HG02981 (cell line): ENCODE measurements around the gene SEPHS1.

Experiments
- ATAC-seq: cut with Tn5 transposase; IDR thresholded peaks from one replicate; pipeline ENCODE4 v1.9.1; 2021; ENCODE audit warnings: mild to moderate bottlenecking, moderate library complexity; ENCODE audit not compliant: unreplicated experiment

The SEPHS1 gene

DNA sequence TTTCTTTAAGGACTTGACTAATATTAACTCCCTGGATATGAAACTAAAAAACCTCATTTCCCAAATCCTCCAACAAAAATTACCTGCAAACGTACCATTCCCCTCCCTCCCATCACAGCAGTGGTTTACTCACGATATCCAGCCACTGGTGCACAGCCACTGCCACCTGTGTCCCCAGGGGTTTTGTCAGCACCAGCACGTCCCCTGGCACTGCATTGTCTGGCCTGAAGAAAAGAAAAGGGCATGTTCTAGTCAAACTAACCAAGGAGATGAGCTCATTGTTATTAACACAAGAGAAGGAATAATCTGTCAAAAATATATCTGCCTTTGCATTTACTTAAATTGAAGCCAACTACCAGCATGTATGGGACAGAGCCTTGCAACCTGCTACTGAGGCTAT, 18.5 kb downstream of the SEPHS1 start:
- ATAC-seq, result no peak

DNA sequence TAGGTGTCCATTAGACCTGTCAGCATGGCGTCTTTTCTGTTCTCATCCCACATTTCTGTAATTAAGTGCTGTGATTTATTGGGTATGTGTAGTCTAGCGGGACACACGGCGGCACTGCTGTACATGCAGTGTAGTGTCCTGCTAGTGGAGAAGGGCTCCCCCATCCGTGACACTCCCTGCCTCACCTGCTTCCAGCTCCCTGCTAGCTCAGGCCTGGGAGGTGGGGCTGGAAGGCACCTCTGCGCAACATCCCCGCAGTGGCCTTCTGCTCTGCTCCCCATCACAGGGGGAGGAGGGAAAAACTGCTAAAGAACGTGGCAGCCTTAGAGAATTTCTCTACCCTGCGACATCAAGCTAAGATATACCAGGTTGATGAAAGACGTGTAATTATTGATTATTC, 19.5 kb downstream of the SEPHS1 start:
- ATAC-seq, result no peak

DNA sequence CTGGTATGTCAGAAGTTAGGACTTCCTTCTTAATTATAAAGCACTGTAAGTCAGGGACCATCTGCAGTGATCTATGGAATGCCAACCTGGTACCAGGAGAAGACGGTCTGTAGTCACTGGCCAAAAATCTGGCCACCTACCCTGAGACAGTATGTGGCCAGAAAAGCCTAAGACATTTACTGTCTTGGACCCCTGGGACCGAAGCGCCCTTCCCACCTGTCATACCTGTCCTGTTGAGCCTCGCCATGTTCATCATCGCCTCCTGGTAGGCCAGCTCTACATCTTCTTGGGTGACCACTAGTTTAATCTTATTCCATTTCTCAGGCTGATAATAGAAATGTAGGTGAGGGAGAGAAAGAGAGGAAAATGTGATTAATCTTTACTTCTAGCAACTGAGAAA, 20.0 kb downstream of the SEPHS1 start:
- no peak for ATAC-seq

DNA sequence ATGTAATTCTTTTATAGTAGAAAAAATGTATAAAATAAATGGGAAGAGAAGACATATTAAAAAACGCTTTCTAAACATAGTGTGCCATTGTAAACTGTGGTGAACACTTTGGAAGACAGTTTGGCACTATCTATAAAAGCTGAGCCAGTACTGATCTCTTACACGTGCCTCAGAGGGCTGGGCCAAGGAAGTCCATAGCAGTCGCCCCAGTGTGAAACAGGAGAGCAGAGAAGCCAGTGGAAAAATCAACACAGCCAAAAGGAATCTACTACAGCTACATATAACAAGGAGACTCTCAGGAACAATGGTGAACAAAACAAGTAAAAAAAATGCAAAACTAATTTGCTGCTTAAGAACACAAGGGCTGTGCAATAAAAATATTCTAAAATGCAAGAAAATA, 20.6 kb downstream of the SEPHS1 start:
- no peak for ATAC-seq

DNA sequence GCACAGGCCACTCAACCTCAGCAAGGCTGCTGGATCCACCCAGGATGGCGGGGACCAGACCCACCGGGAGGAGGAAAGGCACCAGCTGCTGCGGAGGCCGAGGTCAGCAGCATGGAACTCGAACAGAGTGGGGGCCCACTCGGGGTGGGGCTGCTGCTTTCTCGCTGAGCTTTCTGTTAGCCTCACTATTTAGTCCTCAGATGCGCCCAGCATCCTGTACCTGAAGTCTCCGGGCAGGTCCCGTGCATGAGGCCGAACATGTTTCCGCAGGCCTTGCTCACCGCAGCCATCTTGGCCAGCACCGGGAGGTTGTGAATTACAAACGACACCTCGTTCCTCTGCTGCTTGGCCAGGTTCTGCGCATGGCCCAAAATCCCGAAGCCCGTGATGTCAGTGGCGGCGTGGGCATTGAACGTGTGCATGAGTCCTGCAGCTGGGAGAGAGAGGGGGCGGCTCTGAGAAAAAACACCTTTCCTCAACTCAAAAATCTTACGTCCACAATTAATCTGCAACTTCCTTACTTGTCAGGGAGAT, 25.4 kb downstream of the SEPHS1 start:
- no peak for ATAC-seq

DNA sequence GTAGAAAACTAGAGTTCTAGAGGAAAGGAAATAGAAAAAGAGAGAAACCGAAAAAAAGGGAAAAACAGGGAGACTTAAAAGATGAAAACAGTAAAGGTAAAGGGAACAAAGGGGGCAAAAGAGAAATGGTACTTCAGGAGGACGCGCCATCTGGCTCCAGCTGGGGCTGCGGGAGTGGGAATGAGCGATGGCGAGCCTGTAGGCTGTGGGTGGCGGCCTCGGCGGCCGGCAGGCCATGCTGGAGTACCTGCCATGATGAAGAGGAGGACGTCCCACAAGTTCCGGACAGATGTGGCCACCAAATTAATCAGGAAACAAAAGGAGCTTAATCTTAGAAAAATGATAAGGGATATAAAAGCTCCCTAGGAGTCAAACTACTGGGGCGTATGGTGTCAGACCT, 26.5 kb downstream of the SEPHS1 start:
- ATAC-seq, result no peak

DNA sequence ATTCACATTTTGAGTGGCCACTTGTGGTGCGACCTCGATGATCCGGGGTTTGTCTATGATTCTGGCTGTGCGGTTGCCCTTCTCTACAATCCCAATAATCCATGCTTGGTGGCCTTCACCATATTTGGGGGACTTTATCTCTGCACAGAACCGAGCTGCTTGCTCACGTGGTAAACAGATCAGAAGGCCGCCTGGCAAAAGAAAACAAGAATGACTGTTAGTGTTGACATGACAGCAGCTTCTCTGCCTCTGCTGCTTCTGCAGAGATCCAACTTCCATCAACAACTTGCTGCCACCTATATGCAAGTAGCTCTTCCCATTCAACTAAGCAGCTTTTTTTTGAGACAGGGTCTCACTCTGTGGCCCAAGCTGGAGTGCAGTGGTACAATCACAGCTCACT, 28.9 kb downstream of the SEPHS1 start:
- no peak for ATAC-seq

DNA sequence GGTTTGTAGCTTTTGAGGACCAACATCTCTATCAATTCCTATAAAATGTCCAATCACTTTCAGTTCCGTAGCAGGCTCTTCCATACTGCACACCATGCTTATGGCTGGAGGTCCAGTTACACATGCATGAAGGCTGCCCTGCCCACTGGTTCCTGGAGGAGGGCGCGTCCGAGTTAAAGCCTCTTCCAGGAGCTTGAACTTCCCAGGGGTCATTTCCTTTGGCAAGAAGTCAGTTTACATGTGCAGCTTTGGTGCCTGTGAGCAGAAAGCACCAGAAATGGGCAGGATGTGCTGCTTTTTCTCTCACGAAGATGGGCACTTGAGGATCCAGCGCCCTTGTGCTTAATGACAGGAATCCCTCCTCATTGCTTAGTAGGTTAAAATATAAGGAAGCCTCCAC, 30.6 kb downstream of the SEPHS1 start:
- ATAC-seq, result no peak

DNA sequence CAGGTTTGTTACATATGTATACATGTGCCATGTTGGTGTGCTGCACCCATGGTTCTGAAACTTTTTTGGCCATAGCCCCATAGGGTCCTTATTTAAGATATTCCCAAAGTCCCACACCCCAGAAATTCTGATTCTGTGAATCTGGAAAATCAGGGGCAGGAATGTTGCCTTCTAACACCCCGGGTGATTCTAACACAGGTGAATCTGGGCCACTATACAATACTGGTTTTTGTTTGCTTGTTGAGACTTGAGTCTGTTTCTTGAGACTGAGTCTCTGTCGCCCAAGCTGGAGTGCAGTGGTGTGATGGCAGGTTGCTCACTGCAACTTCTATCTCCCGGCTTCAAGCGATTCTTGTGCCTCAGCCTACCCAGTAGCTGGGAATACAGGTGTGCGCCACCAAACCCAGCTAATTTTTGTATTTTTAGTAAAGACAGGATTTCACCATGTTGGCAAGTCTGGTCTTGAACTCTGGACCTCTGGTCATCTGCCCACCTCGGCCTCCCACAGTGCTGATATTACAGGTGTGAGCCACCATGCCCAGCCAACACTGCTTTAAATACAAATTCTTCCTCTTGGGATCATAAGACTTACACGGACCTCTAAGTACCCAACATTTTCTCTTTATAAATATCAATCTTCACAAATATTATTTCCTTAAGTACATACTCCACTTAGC, 31.3 kb downstream of the SEPHS1 start:
- ATAC-seq, result no peak

DNA sequence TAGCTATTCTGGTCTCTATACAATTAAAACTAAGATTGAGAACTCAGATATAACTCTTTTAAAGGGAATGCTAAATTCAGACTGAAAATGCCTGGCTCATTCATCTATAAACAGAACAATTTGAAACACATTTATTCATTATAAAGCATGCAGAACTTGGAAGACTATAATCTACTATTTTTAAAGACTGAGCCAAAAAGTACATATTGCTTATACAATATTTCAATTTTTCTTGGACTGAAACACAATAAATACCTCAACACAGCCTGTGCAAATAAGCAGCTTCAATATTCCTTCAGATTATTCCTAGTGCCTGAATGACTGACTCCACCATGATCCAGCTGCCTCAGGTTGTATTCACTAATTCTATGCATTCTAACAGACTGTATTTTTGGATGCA, 32.7 kb downstream of the SEPHS1 start:
- no peak for ATAC-seq

DNA sequence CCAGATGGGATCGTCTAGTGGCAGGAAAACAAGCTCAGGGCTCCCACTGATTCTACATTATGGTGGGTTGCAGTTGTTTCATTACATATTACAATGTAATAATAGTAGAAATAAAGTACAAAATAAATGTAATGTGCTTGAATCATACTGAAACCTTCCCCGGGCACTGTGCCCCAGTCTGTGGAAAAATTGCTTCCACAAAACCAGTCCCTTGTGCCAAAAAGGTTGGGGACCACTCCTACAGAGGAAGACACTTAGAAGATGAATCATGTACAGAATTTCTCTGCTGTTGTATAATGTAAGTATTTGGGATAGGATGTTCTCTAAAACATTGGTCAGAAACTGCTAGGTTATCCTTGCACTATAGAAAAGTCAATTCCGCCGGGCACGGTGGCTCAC, 36.9 kb downstream of the SEPHS1 start:
- no peak for ATAC-seq

DNA sequence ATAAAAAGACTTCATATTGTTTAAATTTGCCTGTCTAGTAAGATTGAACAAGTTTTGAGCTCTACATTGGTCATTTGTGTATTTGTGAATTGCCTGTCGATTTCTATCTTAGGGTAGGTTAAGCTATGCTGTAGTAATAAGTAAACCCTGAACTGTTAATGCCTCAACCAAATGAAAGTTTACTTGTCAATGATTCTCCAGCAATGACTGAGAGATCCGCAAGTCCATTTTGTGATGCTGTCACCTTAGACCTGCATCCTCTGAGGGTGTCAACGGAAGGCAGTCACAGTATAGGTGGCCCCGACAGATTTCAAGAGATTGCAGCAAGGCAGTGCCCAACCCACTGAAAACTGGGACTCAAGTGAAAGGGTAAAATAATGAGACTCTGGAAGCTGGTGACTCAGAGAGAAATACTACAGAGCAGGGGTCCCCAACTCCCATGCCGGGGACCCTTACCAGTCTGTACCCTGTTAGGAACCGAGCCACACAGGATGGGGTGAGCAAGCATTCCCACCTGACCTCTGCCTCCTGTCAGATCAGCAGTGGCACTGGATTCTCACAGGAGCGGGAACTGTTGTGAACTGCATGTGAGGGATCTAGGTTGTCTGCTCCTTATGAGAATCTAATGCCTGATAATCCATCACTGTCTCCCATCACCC, 37.4 kb downstream of the SEPHS1 start:
- ATAC-seq, result no peak

DNA sequence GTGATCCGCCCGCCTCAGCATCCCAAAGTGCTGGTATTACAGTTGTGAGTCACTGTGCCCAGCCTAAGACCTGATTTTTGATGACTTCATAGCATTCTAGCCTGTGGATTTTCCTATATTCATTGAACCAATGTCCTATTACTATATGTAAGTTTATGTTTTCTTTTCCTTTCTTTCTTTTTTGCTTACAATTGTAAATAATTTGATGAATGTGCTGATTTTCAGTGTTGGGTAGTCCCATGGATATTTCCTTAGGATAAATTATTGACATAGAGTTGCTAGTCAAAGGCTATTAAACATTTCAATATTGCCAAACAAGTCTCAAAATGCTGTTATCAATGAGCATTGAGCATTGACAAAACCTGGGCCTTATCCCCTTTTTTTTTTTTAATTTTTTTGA, 38.3 kb downstream of the SEPHS1 start:
- ATAC-seq, result no peak

DNA sequence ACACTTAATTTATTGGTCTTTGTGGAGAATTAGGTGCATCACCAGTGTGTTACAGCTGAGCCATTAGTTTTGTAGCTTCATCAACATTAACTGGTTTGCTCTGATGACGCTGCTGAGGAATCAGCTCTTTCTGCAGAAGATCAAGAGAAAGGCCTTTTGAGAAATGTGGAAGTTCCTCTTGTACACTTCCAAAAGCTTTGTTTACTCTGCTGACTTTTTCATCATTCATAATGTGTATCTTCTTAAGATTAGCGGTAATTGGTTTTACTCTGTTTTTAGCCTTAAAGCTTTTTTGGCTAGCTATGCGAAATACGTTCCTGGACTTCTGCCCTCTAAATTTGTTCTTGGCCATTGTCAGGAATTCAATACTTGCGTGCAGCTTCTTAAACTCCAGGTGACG, 40.0 kb downstream of the SEPHS1 start:
- no peak for ATAC-seq

DNA sequence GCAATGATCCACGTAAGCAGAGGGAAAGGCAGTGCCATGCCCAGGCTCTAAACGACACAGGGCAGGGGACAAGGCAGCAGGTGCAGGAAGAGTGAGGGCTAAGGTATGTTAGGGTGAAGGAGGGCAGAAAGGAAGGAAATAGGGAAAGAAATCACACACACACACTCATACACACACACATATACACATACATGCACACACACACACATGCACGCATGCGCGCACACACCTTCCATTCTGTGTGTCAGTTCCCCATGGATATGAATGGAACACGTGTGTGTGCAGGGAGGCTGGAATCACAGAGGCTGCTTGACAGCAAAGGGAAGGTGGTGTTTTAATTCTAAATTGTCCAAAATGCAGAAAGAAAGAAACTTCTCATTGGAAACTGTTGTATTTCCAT, 42.0 kb downstream of the SEPHS1 start:
- ATAC-seq, result no peak

DNA sequence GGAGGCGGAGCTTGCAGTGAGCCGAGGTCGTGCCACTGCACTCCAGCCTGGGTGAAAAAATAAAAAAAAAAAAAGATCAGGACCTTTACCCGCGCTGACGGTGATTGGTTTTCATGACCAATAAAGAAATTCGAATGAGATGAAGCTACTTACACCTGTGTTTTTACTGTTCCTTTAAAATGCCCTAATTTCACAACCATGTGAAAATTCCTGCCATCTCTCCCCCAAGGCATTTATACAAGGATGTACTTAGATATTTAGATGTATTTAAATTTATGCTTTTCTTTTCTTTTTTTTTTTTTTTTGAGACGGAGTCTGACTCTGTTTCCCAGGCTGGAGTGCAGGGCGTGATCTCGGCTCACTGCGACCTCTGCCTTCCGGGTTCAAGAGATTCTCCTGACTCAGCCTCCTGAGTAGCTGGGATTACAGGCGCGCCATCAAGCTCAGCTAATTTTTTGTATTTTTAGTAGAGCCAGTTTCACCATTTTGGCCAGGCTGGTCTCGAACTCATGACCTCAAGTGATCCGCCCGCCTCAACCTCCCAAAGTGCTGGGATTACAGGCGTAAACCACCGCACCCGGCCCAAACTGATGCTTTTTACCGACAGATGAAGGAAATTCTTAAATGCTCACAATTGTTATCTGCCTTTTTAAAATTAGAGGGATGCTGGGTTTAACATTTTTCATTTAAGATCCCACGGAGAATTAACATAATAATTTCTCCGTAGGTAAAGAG, 45.1 kb downstream of the SEPHS1 start:
- no peak for ATAC-seq

DNA sequence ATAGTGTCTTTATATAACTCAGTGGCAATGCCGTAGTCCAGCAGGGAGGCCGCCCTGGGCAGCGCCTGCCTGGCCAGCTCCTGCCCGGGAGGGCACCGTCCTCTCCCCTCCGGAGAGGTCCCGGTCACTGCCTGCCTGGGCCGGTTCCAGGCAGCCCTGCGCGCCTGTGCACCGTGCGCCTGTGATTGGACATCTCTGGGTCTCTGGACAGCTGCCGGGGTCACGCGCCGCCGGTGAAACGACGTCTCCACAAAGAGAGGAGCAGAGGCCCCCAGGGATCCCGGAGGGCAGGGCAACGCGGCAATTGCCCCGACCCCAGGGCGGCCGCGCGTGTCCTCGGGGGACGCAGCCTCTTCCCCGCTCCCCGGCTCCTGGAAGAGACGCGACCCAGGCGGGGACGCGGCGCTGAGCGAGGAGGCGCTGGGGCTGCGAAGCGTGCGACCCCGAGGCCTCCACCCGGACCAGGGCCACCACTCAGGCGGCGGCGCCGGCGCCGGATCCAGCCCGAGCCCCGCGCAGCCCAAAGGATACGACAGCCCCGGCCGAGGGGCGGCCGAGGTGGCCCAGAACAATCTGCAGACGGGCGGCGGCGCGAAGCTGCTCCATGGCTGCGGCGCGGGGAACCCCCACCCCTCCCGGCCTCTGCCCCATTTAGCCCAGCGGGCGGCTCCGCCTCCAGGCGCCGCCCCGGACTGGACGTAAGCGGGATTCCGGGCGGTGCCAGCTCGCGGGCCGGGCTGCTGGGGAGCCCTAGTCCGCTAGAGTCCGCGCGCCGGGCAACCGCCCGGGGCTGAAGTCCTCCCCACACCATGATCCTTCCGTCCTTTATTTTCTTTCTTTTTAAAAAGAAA, 48.4 kb downstream of the SEPHS1 start, which contains the start of gene PHYH:
PHYH (minus strand) TSS at position 628 of the 851 bp plus-strand sequence; CDS start at position 606, 22 bp downstream.
- ATAC-seq, result peak; percentile 59

DNA sequence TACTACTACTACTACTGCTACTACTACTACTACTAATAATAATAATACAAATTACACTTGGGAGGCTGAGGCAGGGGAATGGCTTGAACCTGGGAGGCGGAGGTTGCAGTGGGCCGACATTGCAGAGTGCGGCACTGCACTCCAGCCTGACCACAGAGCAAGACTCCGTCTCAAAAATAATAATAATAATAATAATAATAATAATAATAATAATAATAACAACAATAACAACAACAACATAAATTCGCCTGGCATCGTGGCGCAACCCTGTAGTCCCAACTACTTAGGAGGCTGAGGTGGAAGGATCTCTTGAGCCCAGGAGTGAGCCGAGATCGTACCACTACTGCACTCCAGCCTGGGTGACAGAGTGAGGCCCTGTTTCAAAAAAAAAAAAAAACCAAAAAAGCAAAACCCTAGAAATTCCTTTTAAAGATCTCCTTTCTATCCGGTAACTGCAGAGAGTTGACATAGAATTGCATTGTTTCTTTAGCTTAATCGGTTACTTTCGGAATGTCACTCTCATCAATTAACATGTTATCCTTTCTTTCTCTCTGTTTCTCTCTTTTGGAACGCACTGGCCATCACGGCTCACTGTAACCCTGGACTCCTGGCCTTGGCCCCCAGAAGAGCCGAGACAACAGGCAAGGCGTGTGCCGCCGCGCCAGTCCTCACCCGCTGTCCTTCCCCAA, 49.2 kb downstream of the SEPHS1 start:
- no peak for ATAC-seq

DNA sequence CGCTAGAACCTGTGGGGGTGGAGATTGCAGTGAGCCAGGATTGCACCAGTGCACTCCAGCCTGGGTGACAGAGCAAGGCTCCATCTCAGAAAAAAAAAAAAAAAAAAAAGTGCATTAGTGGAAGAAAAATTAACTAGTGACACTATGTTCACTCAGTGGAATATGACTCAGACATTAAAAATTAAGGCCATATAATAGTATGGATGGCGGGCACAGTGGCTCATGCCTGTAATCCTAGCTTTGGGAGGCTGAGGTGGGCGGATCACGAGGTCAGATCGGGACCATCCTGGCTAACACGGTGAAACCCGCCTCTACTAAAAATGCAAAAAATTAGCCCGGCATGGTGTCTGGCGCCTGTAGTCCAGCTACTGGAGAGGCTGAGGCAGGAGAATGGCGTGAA, 51.6 kb downstream of the SEPHS1 start:
- no peak for ATAC-seq

DNA sequence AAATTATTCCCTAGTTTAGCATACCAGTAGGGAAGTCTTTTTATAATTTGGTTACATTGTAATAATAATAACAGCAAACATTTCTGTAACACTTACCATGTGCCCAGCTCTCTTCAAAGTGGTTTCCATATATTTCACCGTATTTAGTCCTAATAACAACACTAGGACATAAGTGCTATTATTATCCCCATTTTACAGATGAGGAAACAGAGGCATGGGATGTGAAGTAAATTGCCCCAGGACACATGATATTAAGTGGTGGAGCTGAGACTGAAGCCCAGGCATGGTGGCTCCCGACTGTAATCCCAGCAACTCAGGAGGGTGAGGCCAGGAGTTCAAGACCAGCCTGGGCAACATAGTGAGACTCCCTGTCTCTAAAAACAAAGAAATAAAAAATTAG, 53.3 kb downstream of the SEPHS1 start:
- ATAC-seq, result no peak
